ENCODE data around the gene USP12.

- no peak for TF ChIP-seq CTCF (IDR thresholded peaks at IDR 0.05)
- TF ChIP-seq POLR2AphosphoS5 (IDR thresholded peaks at IDR 0.05): no peak
These were observed 30.1 kb upstream of the USP12 start for GRCh38 chr13:27201661-27202060.
